Measurements from ENCODE around the gene HMCN2.

DNA sequence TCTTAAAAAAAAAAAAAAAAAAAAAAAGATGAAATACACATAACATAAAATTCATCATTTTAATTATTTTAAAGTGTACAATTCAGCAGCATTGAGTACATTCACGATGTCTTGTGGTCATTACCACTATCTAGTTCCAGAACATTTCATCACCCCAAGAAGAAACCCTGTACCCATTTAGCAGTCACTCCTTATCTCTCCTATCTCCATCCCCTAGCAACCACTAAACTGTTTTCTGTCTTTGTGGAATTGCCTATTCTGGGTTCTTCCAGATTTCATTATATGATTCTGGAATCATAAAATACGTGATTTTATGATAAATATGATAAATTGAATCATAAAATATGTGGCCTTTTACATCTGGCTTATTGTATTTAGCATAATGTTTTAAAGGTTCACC lies 8.9 kb upstream of the HMCN2 start:
- TF ChIP-seq ZNF274 (IDR thresholded peaks at IDR 0.05; ENCODE audit: low read depth, low read length) (no peak), YY1 (IDR thresholded peaks at IDR 0.05; ENCODE audit: insufficient read depth, insufficient read length) (no peak)
